ENCODE results near the gene CSDE1.

CSDE1 gene

GRCh38 chr1:114688526-114688925, 69.3 kb downstream of the CSDE1 start:
- no peak for TF ChIP-seq EZH2phosphoT487 (IDR thresholded peaks at IDR 0.05; ENCODE audit: borderline replicate concordance, low read length)
- no peak for TF ChIP-seq CTCF (IDR thresholded peaks at IDR 0.05; ENCODE audit: low read depth, low read length, poor library complexity, severe bottlenecking)
- no peaks in the 10 kb centered on the region for H4K20me1 ChIP-seq (ENCODE audit: control insufficient read depth, insufficient read depth, low read depth, low read length)
- no peaks in the 10 kb centered on the region for H3K9me2 ChIP-seq (replicated peaks; ENCODE audit: control insufficient read depth, low read length)
- H3K36me3 ChIP-seq (ENCODE audit: control insufficient read depth, low read length) = no peaks in the 10 kb centered on the region
- no peaks in the 10 kb centered on the region for H3K9me3 ChIP-seq (ENCODE audit: control insufficient read depth, insufficient read depth, low read length)
- H3K4me1 ChIP-seq (ENCODE audit: control insufficient read depth, low read length) = no peaks in the 10 kb centered on the region
- H3K27ac ChIP-seq (ENCODE audit: low read depth, low read length) = no peak overlapping the region
- 0 out of 2 replicates have a peak, but pooled peaks cover 2% of the 10 kb centered on the region for H3K27me3 ChIP-seq (ENCODE audit: control insufficient read depth, low read length)
- H3K4me3 ChIP-seq (ENCODE audit: low read length) = no peak overlapping the region
- no peaks in the 10 kb centered on the region for H3K79me2 ChIP-seq (ENCODE audit: control insufficient read depth, low read length)
- no peaks in the 10 kb centered on the region for H3F3A ChIP-seq (ENCODE audit: control insufficient read depth, insufficient read depth)
- H3K4me2 ChIP-seq (ENCODE audit: low read length) = no peak overlapping the region

- no peak overlapping the region for H3K4me3 ChIP-seq (ENCODE audit: low read length)
- H3K36me3 ChIP-seq (ENCODE audit: control insufficient read depth, low read length) = no peaks in the 10 kb centered on the region
- H3K9me3 ChIP-seq (ENCODE audit: control insufficient read depth, insufficient read depth, low read length) = no peaks in the 10 kb centered on the region
- H3F3A ChIP-seq (ENCODE audit: control insufficient read depth, insufficient read depth) = no peaks in the 10 kb centered on the region
- no peaks in the 10 kb centered on the region for H3K79me2 ChIP-seq (ENCODE audit: control insufficient read depth, low read length)
- no peaks in the 10 kb centered on the region for H4K20me1 ChIP-seq (ENCODE audit: control insufficient read depth, insufficient read depth, low read depth, low read length)
- no peak overlapping the region for H3K4me2 ChIP-seq (ENCODE audit: low read length)
- no peak for TF ChIP-seq EZH2phosphoT487 (IDR thresholded peaks at IDR 0.05; ENCODE audit: borderline replicate concordance, low read length)
- TF ChIP-seq CTCF (IDR thresholded peaks at IDR 0.05; ENCODE audit: low read depth, low read length, poor library complexity, severe bottlenecking) = no peak
- no peaks in the 10 kb centered on the region for H3K9me2 ChIP-seq (replicated peaks; ENCODE audit: control insufficient read depth, low read length)
- 0 out of 2 replicates have a peak, but pooled peaks cover 2% of the 10 kb centered on the region for H3K27me3 ChIP-seq (ENCODE audit: control insufficient read depth, low read length)
- H3K4me1 ChIP-seq (ENCODE audit: control insufficient read depth, low read length) = no peaks in the 10 kb centered on the region
- no peak overlapping the region for H3K27ac ChIP-seq (ENCODE audit: low read depth, low read length)
Measured at GRCh38 chr1:114685851-114686250, 71.9 kb downstream of the CSDE1 start.

- Histone ChIP-seq H3K36me3 (ENCODE audit: control insufficient read depth, low read length) (no peaks in the 10 kb centered on the region), H3K27ac (ENCODE audit: low read depth, low read length) (no peak overlapping the region), H3K79me2 (ENCODE audit: control insufficient read depth, low read length) (no peaks in the 10 kb centered on the region), H3K27me3 (ENCODE audit: control insufficient read depth, low read length) (peaks cover 19% of the 10 kb centered on the region), H3K9me3 (ENCODE audit: control insufficient read depth, insufficient read depth, low read length) (no peaks in the 10 kb centered on the region), H3K4me3 (ENCODE audit: low read length) (no peak overlapping the region), H3K4me1 (ENCODE audit: control insufficient read depth, low read length) (no peaks in the 10 kb centered on the region), H3K9me2 (replicated peaks; ENCODE audit: control insufficient read depth, low read length) (no peaks in the 10 kb centered on the region), H3F3A (ENCODE audit: control insufficient read depth, insufficient read depth) (no peaks in the 10 kb centered on the region), H3K4me2 (ENCODE audit: low read length) (no peak overlapping the region), H4K20me1 (ENCODE audit: control insufficient read depth, insufficient read depth, low read depth, low read length) (no peaks in the 10 kb centered on the region)
- TF ChIP-seq EZH2phosphoT487 (IDR thresholded peaks at IDR 0.05; ENCODE audit: borderline replicate concordance, low read length) = no peak
Measured at GRCh38 chr1:114677691-114678090, 80.1 kb downstream of the CSDE1 start.

GRCh38 chr1:114676115-114676514, 81.7 kb downstream of the CSDE1 start:
- Histone ChIP-seq H3K36me3 (ENCODE audit: control insufficient read depth, low read length) (no peaks in the 10 kb centered on the region), H4K20me1 (ENCODE audit: control insufficient read depth, insufficient read depth, low read depth, low read length) (no peaks in the 10 kb centered on the region), H3K9me2 (replicated peaks; ENCODE audit: control insufficient read depth, low read length) (no peaks in the 10 kb centered on the region), H3K27ac (ENCODE audit: low read depth, low read length) (no peak overlapping the region), H3K4me3 (ENCODE audit: low read length) (no peak overlapping the region), H3K9me3 (ENCODE audit: control insufficient read depth, insufficient read depth, low read length) (no peaks in the 10 kb centered on the region), H3F3A (ENCODE audit: control insufficient read depth, insufficient read depth) (no peaks in the 10 kb centered on the region), H3K4me2 (ENCODE audit: low read length) (no peak overlapping the region), H3K27me3 (ENCODE audit: control insufficient read depth, low read length) (peaks cover 21% of the 10 kb centered on the region), H3K4me1 (ENCODE audit: control insufficient read depth, low read length) (no peaks in the 10 kb centered on the region), H3K79me2 (ENCODE audit: control insufficient read depth, low read length) (no peaks in the 10 kb centered on the region)
- TF ChIP-seq CTCF (IDR thresholded peaks at IDR 0.05; ENCODE audit: low read depth, low read length, poor library complexity, severe bottlenecking) (no peak), EZH2phosphoT487 (IDR thresholded peaks at IDR 0.05; ENCODE audit: borderline replicate concordance, low read length) (no peak)
